ENCODE measurements around the gene MMEL1. TPM values are rescaled to one million over a fixed set of nuclear protein-coding genes. Genes with fewer than 3 reads are reported as not detected.

MMEL1 gene
- total RNA-seq, 1 experiment from 2014 or later = not detected

DNA sequence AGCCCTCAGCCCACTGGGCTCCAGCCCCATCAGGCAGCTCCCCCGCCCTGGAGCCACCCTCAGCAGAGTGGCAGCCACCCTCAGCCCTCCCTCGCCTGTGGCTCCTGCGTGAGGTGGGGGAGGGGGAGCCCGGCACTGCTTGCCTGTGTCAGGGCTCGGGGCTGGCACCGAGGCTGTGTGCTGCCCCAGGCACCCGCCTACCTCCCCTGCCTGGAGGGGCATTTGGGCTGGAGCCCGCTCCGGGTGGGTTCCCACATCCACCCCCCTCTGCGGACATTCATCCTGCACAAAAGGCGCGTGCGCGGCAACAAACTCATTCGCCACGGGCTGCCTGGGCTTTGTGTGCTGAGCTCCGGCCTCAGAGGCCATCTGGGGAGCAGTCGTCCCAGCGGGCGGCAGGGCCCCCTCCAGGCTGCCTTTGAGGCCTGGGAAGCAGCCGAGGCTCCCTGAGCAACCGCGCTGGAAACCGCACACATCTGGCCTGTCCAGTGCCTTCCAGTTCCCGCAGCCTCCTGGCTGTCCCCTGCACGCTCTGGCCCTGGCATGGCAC is 89.2 kb downstream of the MMEL1 start:
- TF ChIP-seq EZH2 (IDR thresholded peaks at IDR 0.05; ENCODE audit: low read length, unreplicated experiment) = no peak
- TF ChIP-seq EZH2phosphoT487 (IDR thresholded peaks at IDR 0.05; ENCODE audit: borderline replicate concordance, low read length) = no peak
- TF ChIP-seq, protein P1, sequence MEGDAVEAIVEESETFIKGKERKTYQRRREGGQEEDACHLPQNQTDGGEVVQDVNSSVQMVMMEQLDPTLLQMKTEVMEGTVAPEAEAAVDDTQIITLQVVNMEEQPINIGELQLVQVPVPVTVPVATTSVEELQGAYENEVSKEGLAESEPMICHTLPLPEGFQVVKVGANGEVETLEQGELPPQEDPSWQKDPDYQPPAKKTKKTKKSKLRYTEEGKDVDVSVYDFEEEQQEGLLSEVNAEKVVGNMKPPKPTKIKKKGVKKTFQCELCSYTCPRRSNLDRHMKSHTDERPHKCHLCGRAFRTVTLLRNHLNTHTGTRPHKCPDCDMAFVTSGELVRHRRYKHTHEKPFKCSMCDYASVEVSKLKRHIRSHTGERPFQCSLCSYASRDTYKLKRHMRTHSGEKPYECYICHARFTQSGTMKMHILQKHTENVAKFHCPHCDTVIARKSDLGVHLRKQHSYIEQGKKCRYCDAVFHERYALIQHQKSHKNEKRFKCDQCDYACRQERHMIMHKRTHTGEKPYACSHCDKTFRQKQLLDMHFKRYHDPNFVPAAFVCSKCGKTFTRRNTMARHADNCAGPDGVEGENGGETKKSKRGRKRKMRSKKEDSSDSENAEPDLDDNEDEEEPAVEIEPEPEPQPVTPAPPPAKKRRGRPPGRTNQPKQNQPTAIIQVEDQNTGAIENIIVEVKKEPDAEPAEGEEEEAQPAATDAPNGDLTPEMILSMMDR (conservative IDR thresholded peaks at IDR 0.05; ENCODE audit: low read depth, low read length) = no peak
- no peaks in the 10 kb centered on the region for H3K9me3 ChIP-seq (ENCODE audit: low read length)
- BruUV-seq (replicated peaks) = no TSS peak
- no peaks in the 10 kb centered on the region for H3K9me2 ChIP-seq (replicated peaks; ENCODE audit: low read length)
- no peak overlapping the region for H3K27ac ChIP-seq (ENCODE audit: low read length)
- no peaks in the 10 kb centered on the region for H3K27me3 ChIP-seq (ENCODE audit: low read length)
- ATAC-seq = no peak
- H3F3A ChIP-seq (ENCODE audit: low read length, unreplicated experiment) = no peaks in the 10 kb centered on the region
- POLR2A ChIA-PET (ENCODE audit: unreplicated experiment) = interaction anchor here (0.6 kb wide), 1 partner anchor 48 kb away, joined by 3 read pairs; no protein-coding TSS in a partner anchor
- no peaks in the 10 kb centered on the region for H4K20me1 ChIP-seq (ENCODE audit: low read length)
- CTCF ChIA-PET = no interaction called here
- peaks cover 22% of the 10 kb centered on the region for H3K4me1 ChIP-seq (ENCODE audit: insufficient read depth, low read length)
- no peak overlapping the region for H3K4me2 ChIP-seq (ENCODE audit: low read length)
- H2AFZ ChIP-seq (ENCODE audit: low read length) = no peak overlapping the region
- H3K36me3 ChIP-seq (ENCODE audit: low read depth, low read length) = no peaks in the 10 kb centered on the region
- no peaks in the 10 kb centered on the region for H3K79me2 ChIP-seq (ENCODE audit: low read length)
- intact Hi-C loops (cut with micrococcal nuclease) = no loop called here
- H3K9ac ChIP-seq (ENCODE audit: low read length) = no peak overlapping the region
- DNase-seq = no peak
- H3K4me3 ChIP-seq (ENCODE audit: low read length) = no peak overlapping the region

- DNase-seq (no peak), ATAC-seq (no peak)
- H3K4me1 ChIP-seq (ENCODE audit: insufficient read depth, low read length) = peaks cover 16% of the 10 kb centered on the region
- H3K9ac ChIP-seq (ENCODE audit: low read length) = no peak overlapping the region
- intact Hi-C loops (cut with micrococcal nuclease) = no loop called here
- H4K20me1 ChIP-seq (ENCODE audit: low read length) = no peaks in the 10 kb centered on the region
- no peak overlapping the region for H3K4me2 ChIP-seq (ENCODE audit: low read length)
- H3K36me3 ChIP-seq (ENCODE audit: low read depth, low read length) = no peaks in the 10 kb centered on the region
- H3K79me2 ChIP-seq (ENCODE audit: low read length) = no peaks in the 10 kb centered on the region
- H3K9me2 ChIP-seq (replicated peaks; ENCODE audit: low read length) = no peaks in the 10 kb centered on the region
- POLR2A ChIA-PET (ENCODE audit: unreplicated experiment) = no interaction called here
- no peaks in the 10 kb centered on the region for H3K9me3 ChIP-seq (ENCODE audit: low read length)
- no peaks in the 10 kb centered on the region for H3K27me3 ChIP-seq (ENCODE audit: low read length)
- BruUV-seq (replicated peaks) = no TSS peak
- no peak overlapping the region for H2AFZ ChIP-seq (ENCODE audit: low read length)
- CTCF ChIA-PET = no interaction called here
- H3F3A ChIP-seq (ENCODE audit: low read length, unreplicated experiment) = no peaks in the 10 kb centered on the region
- no peak for TF ChIP-seq EZH2 (IDR thresholded peaks at IDR 0.05; ENCODE audit: low read length, unreplicated experiment)
- no peak for TF ChIP-seq EZH2phosphoT487 (IDR thresholded peaks at IDR 0.05; ENCODE audit: borderline replicate concordance, low read length)
- TF ChIP-seq, protein P1 (conservative IDR thresholded peaks at IDR 0.05; ENCODE audit: low read depth, low read length) = no peak
- no peak overlapping the region for H3K27ac ChIP-seq (ENCODE audit: low read length)
- no peak overlapping the region for H3K4me3 ChIP-seq (ENCODE audit: low read length)
Measured at GRCh38 chr1:2542246-2542915, 90.4 kb downstream of the MMEL1 start.

GRCh38 chr1:2541619-2542245 is 91.1 kb downstream of the MMEL1 start:
- no TSS peak for BruUV-seq (replicated peaks)
- no peak overlapping the region for H3K9ac ChIP-seq (ENCODE audit: low read length)
- H3K27ac ChIP-seq (ENCODE audit: low read length) = no peak overlapping the region
- H4K20me1 ChIP-seq (ENCODE audit: low read length) = no peaks in the 10 kb centered on the region
- no peak for TF ChIP-seq EZH2phosphoT487 (IDR thresholded peaks at IDR 0.05; ENCODE audit: borderline replicate concordance, low read length)
- TF ChIP-seq, protein P1 (conservative IDR thresholded peaks at IDR 0.05; ENCODE audit: low read depth, low read length) = no peak
- no peak for TF ChIP-seq EZH2 (IDR thresholded peaks at IDR 0.05; ENCODE audit: low read length, unreplicated experiment)
- H3K27me3 ChIP-seq (ENCODE audit: low read length) = no peaks in the 10 kb centered on the region
- no peak overlapping the region for H3K4me2 ChIP-seq (ENCODE audit: low read length)
- H3F3A ChIP-seq (ENCODE audit: low read length, unreplicated experiment) = no peaks in the 10 kb centered on the region
- DNase-seq (no peak), ATAC-seq (no peak)
- H3K4me1 ChIP-seq (ENCODE audit: insufficient read depth, low read length) = peaks cover 11% of the 10 kb centered on the region
- intact Hi-C loops (cut with micrococcal nuclease) = no loop called here
- H3K9me2 ChIP-seq (replicated peaks; ENCODE audit: low read length) = no peaks in the 10 kb centered on the region
- H3K4me3 ChIP-seq (ENCODE audit: low read length) = no peak overlapping the region
- no peaks in the 10 kb centered on the region for H3K79me2 ChIP-seq (ENCODE audit: low read length)
- CTCF ChIA-PET = no interaction called here
- H2AFZ ChIP-seq (ENCODE audit: low read length) = no peak overlapping the region
- H3K9me3 ChIP-seq (ENCODE audit: low read length) = no peaks in the 10 kb centered on the region
- no peaks in the 10 kb centered on the region for H3K36me3 ChIP-seq (ENCODE audit: low read depth, low read length)
- POLR2A ChIA-PET (ENCODE audit: unreplicated experiment) = no interaction called here
